Measurements from ENCODE around the gene MCRIP1.

DNA sequence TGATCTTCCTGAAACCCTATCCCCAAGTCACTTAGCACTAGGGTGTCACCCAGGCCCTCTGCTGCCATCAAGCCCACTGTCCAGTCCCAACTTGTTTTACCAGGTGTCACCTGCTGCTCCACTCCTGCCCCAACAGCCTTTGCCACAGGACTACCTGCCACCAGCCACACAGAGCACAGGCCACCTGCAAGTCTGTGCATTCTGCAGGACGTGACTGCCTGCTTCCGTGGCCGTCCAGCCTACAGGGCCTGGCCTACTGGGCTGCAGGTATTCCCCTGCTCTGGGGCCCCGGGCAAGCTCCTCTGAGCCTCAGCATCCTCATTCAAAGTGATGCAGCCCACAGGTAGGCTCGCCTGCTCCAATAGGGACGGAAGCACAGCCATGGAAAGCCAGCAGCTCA is 3.2 kb downstream of the MCRIP1 start:
- TF ChIP-seq RAD21 (IDR thresholded peaks at IDR 0.05; ENCODE audit: low read length) (no peak), POLR2A (IDR thresholded peaks at IDR 0.05; ENCODE audit: low read depth, low read length) (no peak)
